Neural progenitor cell (in vitro differentiated cells): Measurements from ENCODE around the gene SLC47A2.

ENCODE experiments used
- CTCF ChIP-seq: fragments of 200-600 bp; sonication (generic); IDR thresholded peaks from 2 replicates; pipeline ENCODE4 v1.5.1; 2017; ENCODE audit warnings: antibody characterized with exemption, mild to moderate bottlenecking
- EZH2phosphoT487 ChIP-seq: fragments of 200-600 bp; sonication (generic); IDR thresholded peaks from 2 replicates; pipeline ENCODE4 v1.6.1; 2017; ENCODE audit warnings: antibody characterized with exemption

DNA sequence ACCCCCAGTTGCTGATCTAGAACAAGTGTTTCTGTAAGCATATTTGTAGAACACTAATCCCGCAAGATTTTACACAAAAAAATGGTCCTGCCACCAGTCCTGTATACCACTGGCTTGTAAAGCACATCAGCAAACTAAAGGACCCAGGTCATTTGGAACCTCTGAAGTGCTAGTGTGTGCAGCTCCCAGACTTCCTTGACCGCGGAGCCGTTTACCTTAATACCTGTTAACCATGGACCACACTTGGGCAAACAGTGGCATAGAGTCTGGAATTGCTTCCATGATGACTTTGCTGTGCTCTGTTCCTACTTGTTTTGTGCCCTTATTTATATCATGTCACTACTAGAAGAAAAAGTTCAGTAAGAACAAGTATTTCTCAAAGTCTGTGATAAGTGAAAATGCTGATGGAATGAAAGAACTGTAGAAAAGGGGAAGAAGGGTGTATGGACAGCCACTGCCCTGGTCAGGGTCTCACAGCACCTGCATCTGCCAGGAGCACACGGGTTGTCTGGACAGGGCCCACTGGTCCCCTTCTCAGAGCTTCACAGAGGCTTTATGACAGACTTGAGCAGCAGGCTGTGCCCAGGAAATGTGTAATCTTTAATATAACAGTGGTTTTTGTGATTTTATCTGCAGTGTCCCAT is 38.5 kb downstream of the SLC47A2 start:
- TF ChIP-seq CTCF = no peak
- TF ChIP-seq EZH2phosphoT487 = no peak
